ENCODE measurements around the gene SLC9C1. TPM values are rescaled to one million over a fixed set of nuclear protein-coding genes. Genes with fewer than 3 reads are reported as not detected.

Gene SLC9C1
- polyA plus RNA-seq, 1 experiment: not detected

DNA sequence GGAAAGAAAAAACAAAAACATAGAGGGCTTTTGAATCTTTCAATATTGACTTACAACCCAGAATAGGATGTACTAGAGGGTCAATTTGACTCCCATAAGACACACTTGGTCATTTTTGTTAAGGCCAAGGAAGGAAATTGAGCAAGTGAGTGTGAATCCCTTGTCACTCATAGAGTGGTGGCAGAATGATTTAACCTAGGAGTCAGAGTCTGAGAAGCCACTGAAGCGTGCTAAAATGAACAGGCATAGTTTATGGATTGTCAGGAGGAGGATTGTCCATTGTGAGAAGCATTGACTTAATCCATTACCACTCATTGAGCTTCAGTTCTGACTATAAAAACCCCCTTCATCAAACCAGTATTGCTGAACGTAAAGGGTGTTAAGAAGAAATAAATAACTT, 152.7 kb downstream of the SLC9C1 start:
- TF ChIP-seq, protein P1, sequence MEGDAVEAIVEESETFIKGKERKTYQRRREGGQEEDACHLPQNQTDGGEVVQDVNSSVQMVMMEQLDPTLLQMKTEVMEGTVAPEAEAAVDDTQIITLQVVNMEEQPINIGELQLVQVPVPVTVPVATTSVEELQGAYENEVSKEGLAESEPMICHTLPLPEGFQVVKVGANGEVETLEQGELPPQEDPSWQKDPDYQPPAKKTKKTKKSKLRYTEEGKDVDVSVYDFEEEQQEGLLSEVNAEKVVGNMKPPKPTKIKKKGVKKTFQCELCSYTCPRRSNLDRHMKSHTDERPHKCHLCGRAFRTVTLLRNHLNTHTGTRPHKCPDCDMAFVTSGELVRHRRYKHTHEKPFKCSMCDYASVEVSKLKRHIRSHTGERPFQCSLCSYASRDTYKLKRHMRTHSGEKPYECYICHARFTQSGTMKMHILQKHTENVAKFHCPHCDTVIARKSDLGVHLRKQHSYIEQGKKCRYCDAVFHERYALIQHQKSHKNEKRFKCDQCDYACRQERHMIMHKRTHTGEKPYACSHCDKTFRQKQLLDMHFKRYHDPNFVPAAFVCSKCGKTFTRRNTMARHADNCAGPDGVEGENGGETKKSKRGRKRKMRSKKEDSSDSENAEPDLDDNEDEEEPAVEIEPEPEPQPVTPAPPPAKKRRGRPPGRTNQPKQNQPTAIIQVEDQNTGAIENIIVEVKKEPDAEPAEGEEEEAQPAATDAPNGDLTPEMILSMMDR (IDR thresholded peaks at IDR 0.05; ENCODE audit: low read depth, low read length): no peak
- Histone ChIP-seq H3K27ac (ENCODE audit: low read depth, low read length) (no peak overlapping the region), H3K4me3 (ENCODE audit: low read depth, low read length) (no peak overlapping the region), H3K27me3 (ENCODE audit: control insufficient read depth, insufficient read depth, low read length) (no peaks in the 10 kb centered on the region), H3K9me3 (ENCODE audit: control insufficient read depth, insufficient read depth, low read length) (no peaks in the 10 kb centered on the region)
- ChIA-PET CTCF (no interaction called here), POLR2A (no interaction called here)
- no peak for DNase-seq (ENCODE audit: low read depth, low spot score)

DNA sequence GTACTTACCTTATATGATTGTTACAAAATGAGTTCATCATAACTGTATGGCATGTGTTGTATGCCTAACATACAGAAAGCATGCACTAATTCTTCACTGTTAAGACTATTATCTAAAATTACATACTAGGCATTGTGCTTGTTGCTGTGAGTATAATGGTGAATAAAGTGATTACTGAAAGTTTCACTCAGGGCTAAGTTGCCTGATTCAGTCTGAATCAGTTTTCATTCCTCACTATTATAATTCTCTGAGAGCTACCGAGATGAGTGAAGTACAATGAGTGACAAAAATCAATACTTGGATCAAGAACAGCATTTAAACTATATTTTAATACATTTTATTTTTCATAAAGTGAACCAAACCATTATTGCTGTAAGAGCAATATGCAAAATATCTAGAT, 153.4 kb downstream of the SLC9C1 start:
- TF ChIP-seq, protein P1 (IDR thresholded peaks at IDR 0.05; ENCODE audit: low read depth, low read length): no peak
- Histone ChIP-seq H3K27ac (ENCODE audit: low read depth, low read length) (no peak overlapping the region), H3K4me3 (ENCODE audit: low read depth, low read length) (no peak overlapping the region), H3K27me3 (ENCODE audit: control insufficient read depth, insufficient read depth, low read length) (no peaks in the 10 kb centered on the region), H3K9me3 (ENCODE audit: control insufficient read depth, insufficient read depth, low read length) (no peaks in the 10 kb centered on the region)
- ChIA-PET POLR2A (no interaction called here), CTCF (interaction anchor here (1.2 to 1.7 kb wide), 2 partner anchors 18 to 29 kb away, joined by 3 to 5 read pairs; no protein-coding TSS in a partner anchor)
- DNase-seq (ENCODE audit: low read depth, low spot score): no peak

DNA sequence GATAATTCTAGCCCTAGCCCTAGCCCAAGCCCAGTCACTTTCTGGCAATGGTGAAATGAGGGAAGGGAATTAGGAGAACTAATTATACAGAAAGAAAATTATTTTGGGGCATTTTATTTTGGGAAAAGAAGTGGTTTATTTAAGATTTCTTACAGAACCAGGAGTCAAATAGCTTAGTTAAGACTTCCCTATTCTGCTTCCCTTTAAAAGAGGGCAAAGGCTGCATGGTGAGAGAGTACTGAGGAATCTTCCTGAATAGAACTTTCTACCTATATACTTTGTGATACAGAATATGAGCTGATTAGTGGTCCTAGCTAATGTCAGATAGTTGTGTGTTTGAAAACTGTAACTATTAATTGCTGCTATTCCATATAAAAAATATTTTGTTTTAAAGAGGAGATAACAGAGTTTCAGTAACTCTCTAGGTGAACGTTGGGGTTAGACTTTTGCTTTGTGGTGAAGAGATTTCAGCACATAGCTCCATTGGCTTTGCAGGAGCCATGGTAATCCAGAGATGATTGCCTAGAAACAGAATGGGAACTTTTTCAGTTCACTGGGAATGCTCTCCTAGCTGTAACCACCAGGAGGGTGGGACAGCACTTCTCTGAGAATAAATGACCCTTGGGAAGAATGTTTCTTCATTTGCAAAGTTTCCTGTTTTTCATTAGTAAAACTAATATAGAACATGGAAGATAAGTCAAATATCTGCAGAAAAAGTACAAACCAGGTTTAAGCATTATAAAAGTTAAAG, 155.6 kb downstream of the SLC9C1 start:
- CTCF ChIA-PET: interaction anchor here (0.8 to 3.6 kb wide), 9 partner anchors 8 to 395 kb away, joined by 3 to 14 read pairs (median 5); partner anchors contain the start of gene SLC9C1

DNA sequence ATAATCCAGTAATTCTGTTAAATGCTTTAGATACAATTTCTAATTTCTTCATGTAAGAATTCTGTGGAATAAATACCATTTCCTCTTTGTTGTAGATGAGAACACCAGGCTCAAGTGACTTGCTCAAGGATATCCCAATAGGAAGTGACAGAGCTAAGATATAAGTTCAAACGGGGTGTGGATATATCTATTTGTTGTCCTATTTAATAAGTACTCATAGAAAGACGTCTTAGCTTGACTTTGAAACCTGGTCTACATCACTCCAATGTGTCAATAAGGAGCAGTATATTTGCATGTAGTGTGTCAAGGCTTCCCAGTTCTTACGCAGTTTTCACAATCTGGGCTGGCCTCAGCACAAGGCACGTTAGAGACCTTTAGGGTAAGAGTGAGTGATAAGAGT, 156.2 kb downstream of the SLC9C1 start:
- DNase-seq (ENCODE audit: low read depth, low spot score): no peak
- CTCF ChIA-PET: interaction anchor here (1.0 to 3.6 kb wide), 11 partner anchors 8 to 395 kb away, joined by 3 to 14 read pairs (median 5); partner anchors contain the start of gene SLC9C1
- H3K4me3 ChIP-seq (ENCODE audit: low read depth, low read length): no peak overlapping the region
- TF ChIP-seq, protein P1 (IDR thresholded peaks at IDR 0.05; ENCODE audit: low read depth, low read length): no peak
- H3K27ac ChIP-seq (ENCODE audit: low read depth, low read length): no peak overlapping the region
- no peaks in the 10 kb centered on the region for H3K27me3 ChIP-seq (ENCODE audit: control insufficient read depth, insufficient read depth, low read length)
- no peaks in the 10 kb centered on the region for H3K9me3 ChIP-seq (ENCODE audit: control insufficient read depth, insufficient read depth, low read length)
- POLR2A ChIA-PET: no interaction called here

More for the DNA sequence above, 155.6 kb downstream of the SLC9C1 start:
- Histone ChIP-seq H3K27ac (ENCODE audit: low read depth, low read length) (no peak overlapping the region), H3K4me3 (ENCODE audit: low read depth, low read length) (no peak overlapping the region), H3K27me3 (ENCODE audit: control insufficient read depth, insufficient read depth, low read length) (no peaks in the 10 kb centered on the region), H3K9me3 (ENCODE audit: control insufficient read depth, insufficient read depth, low read length) (no peaks in the 10 kb centered on the region)
- no peak for DNase-seq (ENCODE audit: low read depth, low spot score)
- POLR2A ChIA-PET: no interaction called here
- TF ChIP-seq, protein P1 (IDR thresholded peaks at IDR 0.05; ENCODE audit: low read depth, low read length): no peak

DNA sequence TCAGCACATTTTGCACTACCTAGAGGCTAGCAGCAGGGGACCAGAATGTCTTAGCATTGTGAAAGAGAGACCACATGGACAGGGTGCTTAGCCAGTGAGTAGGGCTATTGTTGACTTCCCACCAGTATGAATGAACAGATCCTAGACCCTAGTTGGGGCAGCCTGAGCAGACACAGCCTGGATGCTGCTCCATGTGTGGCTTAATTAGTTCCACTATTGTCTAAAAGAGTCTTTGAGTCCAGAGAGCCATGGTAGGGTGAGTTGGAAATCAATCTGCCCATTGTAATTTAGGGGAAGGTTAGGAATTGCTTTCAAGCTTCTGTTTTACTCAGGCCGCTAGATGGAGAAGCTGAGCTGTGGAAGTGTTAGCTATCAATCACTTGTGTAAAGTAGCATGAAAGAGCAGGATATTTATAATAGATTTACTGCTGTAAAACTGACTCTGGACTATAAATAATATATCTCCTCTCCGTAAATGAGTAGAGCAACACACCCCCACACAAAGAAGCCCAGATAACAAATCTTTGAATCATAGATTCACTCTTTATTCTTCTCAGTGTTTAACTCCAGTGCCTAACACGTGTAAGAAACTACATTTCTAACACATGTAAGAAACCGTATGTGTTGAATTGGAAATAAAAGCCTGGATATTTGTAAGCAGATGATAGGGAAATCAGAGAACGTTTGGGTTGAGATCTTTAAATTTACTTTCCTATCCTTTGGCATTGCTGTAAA, 156.9 kb downstream of the SLC9C1 start:
- TF ChIP-seq, protein P1 (IDR thresholded peaks at IDR 0.05; ENCODE audit: low read depth, low read length): peak; percentile 71
- ChIA-PET CTCF (interaction anchor here (0.9 to 3.6 kb wide), 14 partner anchors 8 to 418 kb away, joined by 3 to 14 read pairs (median 4); partner anchors contain the start of gene SLC9C1), POLR2A (no interaction called here)
- Histone ChIP-seq H3K27ac (ENCODE audit: low read depth, low read length) (no peak overlapping the region), H3K4me3 (ENCODE audit: low read depth, low read length) (no peak overlapping the region), H3K9me3 (ENCODE audit: control insufficient read depth, insufficient read depth, low read length) (no peaks in the 10 kb centered on the region), H3K27me3 (ENCODE audit: control insufficient read depth, insufficient read depth, low read length) (no peaks in the 10 kb centered on the region)
- DNase-seq (ENCODE audit: low read depth, low spot score): no peak

Data from AG04450 (cell line).